SHP77 treated with DMSO at 0.1 percent for 48 hours (cell line): ENCODE data around the gene VOPP1.

Experiments
- DNase-seq: peaks from one replicate; lab custom pipeline; 2025; lab: John Stamatoyannopoulos, UW

VOPP1 gene

DNA sequence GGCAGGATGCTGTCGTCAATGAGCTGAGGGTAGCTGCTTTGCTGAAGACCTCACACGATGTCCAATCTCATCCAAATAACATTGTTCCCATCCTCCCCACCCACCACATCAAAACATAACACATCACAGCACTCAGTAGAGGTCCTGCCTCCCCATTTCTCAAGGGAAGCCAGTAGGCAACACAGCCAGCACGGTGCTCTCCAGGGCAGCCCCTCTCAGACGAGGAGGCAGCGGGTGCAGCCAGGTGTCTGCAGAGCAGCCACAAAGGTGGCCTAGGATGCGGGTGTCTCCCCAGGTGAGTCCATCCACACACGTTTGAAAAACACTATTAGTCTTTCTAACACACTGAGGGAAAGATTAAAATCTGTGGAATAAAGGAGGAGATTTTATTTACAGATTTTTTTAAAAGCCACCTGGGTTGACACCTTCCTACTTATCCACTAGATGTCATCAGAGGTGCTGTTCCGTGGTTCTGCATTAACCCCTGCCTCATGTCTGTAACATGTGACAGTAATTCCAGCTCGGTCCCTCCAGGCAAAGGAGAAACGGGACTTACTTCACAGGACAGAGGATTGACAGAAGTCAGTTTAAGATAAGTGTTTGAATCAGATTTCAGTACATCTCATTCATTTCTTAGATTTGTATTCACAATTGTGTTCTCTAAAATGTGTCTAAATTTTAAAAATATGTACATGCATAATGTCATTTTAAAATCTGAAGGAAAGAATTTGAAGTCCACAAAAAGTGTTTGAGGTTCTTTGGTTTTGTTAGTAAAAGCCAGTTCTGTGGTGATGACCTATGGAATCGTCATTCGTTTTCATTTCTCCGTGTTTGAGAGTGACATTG, 139.1 kb downstream of the VOPP1 start:
- peak; percentile 54 for DNase-seq

DNA sequence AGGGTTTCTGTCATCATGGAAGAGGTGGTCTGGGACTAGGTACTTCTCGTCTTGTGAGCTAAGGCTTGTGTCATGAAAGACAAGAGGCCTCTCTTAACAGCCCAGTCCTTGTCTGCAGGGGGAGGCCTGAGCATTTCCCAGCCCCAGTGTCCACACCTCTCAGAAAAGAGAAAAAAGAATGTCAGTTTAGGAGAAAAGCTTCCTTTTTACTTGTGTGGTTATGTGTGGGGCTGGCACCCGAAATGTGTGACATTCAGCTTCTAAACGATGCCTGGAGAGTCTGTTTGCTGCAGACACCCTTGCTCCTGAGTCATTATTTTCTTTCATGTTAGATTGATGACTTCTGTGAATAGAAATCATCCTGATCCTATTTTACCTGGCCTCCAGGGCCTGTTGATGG, 139.8 kb downstream of the VOPP1 start:
- DNase-seq: no peak

DNA sequence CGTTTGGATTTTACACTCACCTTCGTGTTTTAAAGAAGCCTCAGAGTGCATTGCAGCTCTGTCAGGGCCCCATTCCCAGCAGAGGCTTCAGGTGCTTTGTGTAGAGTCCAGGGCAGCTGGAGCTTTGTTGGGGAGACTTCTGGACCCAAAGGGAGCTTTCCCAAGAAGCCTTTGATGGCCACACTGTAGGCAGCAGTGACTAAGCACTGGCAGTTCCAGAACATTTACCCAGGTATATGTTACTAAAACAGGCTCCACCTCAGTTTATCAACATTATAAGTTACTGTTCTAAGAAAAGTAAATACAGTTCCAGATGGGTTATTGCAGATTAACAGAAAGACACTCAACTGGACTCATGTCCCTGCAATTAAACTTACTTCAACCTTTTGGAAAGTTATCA, 140.4 kb downstream of the VOPP1 start:
- no peak for DNase-seq

DNA sequence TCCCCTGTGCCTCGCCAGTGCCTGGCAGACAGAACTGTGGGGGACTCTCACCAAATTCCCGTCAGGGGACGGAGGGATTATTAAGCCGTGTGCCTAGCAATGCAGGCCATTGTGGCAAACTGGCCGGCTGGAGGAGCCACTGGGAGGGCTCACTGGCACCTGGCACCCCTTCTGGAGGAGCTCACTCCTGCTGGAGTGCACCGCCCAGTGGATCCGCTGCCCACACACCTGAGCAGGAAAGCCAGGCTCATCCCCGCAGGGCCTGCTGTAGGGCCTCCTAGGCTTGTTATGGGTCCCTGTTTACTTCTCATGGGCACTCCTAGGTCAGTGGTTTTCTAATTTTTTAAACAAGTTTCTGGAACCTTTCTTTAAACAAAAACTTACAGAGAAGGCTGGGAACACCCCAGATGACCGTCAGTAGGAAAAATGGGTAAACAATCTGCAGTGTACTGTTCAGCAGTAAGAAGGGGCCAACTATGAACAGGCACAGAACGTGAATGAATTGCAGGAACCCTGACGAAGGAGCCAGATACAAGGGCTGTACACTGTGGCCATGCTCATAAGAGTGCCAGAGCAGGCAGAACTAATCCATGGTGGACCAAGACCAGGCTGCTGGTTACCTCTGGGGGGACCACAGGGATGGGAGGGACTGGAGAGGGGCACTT, 142.3 kb downstream of the VOPP1 start:
- DNase-seq: no peak

DNA sequence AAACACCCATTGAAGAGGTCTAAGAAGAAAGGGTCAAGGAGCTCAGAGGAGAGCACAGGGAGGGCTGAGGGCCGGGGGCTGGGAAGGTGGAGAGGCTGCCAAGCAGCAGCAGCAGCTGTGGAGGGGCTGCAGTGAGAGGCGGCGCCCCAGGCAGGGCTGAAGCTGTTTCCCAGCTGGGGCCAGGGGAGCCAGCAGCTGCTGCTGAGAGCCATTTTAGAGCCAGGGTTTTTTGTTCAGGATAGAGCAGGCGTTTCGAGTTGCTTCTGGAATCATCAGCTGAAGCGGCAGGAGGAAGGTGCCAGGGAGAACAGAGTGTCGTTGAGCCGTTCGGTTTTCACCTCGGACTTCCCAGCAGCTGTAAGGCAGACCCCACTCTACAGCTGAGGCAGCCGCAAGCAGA, 144.5 kb downstream of the VOPP1 start:
- DNase-seq: no peak

DNA sequence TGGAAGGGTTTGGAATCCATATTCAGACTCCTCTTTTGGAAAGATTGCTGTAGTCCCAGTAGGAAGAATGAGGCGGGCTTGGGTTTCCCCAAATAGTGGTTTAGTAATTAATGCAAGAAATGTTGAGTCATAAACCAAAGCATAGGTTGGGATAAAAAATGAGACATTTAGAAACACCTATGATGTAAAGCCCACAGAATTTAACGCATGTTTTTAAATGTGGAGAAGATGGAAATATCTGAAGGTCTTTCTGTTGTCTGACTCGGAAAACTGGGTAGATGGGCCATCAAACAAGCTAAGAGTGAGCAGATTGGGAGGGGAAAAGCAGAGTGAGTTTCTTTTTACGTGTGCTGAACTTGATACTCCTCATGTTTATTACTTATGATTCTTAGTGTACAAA, 145.0 kb downstream of the VOPP1 start:
- no peak for DNase-seq

DNA sequence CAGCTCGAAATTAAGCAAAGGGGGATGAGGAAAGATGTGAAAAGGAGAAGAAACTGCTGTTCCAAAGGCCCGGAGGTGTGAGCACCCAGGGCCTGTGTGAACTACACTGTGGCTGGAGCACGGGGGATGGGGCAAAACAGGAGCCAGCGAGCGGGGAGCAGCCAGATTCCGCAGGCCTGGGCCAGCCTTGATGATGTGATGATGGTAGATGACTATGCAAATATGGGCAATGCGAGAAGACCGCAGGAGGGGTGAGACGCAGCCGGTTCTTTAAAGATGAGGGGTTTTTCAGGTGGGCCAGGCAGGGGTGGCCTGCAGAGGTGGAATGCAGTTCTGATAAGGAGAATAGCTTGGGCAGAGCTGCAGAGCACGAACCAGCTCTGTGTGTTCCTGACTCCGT, 145.6 kb downstream of the VOPP1 start:
- DNase-seq: no peak

DNA sequence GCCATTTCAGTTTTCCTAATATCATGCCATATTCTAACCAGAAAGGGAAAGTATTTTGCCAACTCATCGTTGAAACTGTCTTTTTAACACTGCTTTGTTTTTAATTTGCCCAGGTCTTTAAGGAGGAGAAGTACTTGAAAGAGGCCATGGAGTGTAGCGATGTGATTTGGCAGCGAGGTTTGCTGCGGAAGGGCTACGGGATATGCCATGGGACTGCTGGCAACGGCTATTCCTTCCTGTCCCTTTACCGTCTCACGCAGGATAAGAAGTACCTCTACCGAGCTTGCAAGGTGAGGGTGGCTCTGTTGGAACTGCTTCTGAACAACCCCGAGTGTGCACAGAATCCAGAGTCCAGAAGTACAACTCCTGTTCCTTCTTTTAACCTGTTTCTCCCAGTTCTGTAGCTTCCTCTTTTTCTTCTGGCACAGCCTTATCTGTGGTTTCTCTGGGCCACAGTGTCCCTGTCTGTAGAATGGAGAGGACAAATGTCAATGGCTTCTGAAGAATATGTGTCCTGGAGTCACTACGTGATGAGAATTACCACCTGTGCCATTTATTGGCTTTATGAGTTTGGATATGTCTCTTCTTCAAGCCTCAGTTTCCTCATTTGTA, 147.1 kb downstream of the VOPP1 start:
- no peak for DNase-seq

DNA sequence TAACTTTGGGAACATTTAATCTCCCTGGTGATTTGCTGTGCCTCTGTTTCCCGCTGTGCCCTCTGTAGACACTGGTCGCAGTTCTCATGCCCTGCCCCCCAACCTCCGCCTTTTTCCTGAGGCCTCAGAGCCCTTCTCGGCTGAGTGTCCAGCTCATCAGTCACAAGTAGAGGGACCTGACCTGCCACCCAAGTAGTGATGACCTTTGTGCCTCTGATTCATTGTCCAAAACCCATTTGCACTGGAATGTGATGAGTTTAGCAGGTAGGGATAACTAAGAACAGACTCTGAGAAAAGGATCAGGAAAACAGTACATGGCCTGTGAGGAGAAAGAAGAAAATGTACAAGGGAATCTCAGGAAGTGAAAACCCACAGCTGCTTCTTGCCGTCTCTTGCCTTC, 148.4 kb downstream of the VOPP1 start:
- DNase-seq: no peak

DNA sequence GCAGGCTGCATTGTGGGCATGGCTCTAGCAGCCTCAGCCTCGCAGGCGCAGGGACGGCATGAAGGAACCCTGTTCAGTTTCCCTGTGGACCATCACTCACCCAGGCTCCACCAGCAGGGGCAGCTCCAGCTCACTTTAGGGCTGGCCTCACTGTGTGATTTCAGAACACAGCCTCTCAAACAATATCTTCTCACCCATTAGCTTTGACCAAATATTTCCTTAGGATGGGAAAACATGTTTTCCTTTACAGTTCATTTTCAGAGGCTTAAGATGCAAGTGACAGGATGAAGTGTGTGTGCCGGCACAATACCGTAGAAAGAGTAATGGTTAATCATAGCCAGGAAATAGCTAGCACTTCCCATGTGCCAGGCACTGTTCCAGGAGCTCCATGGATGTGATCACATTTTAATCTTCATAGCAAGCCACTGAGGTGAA, 149.0 kb downstream of the VOPP1 start:
- DNase-seq: no peak
